HAP-1 (cell line): ENCODE results near the gene PADI1.

ENCODE experiments used
- DNase-seq, 2 experiments: peaks; one replicate each; pipeline ENCODE4 v3.0.0-alpha.2; 2016 to 2020; ENCODE audit warnings: low spot score in 2 of 2
- H3K27me3 ChIP-seq: fragments of 250-450 bp; sonication (Bioruptor Pico); 2 replicates; pipeline ENCODE4 v1.5.1; 2020; ENCODE audit warnings: low read depth, mild to moderate bottlenecking, moderate library complexity
- H3K36me3 ChIP-seq: fragments of 250-450 bp; sonication (Bioruptor Pico); replicated peaks from 2 replicates; pipeline ENCODE4 v1.5.1; 2020; ENCODE audit warnings: mild to moderate bottlenecking
- H3K4me1 ChIP-seq: fragments of 250-450 bp; sonication (Bioruptor Pico); 2 replicates; pipeline ENCODE4 v1.5.1; 2020; ENCODE audit warnings: mild to moderate bottlenecking
- H3K4me3 ChIP-seq: fragments of 250-450 bp; sonication (Bioruptor Pico); 2 replicates; pipeline ENCODE4 v1.5.1; 2020; ENCODE audit warnings: mild to moderate bottlenecking, moderate library complexity
- H3K9me3 ChIP-seq: fragments of 250-450 bp; sonication (Bioruptor Pico); 2 replicates; pipeline ENCODE4 v1.5.1; 2020; ENCODE audit warnings: mild to moderate bottlenecking, moderate library complexity
- in situ Hi-C: fragments of 300-500 bp; cut with MboI; formaldehyde crosslinking; loops from 3 replicates; pipeline ENCODE4 v1.14.3; 2020; ENCODE audit warnings: low sequenced_read_pairs, inconsistent platforms, mixed read lengths

Gene PADI1

DNA sequence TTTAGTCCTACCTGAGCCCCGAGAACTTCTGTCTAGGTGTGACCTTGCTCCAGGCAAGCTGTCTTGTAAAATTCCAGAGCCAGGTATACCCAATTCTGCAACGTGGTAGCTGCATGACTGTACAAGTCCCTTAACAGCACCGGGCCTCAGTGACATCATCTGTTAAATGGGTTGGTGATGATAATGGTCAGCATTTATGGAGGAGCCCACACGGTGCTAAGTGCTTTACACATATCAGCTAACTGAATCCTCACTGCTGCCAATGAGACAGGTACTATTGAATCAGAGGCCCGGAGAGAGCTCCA, 37.2 kb upstream of the PADI1 start:
- in situ Hi-C loops = no loop called here
- Histone ChIP-seq H3K27me3 (no peaks in the 10 kb centered on the region), H3K36me3 (no peaks in the 10 kb centered on the region), H3K4me1 (no peaks in the 10 kb centered on the region), H3K9me3 (no peaks in the 10 kb centered on the region), H3K4me3 (no peak overlapping the region)
- DNase-seq = no peak

DNA sequence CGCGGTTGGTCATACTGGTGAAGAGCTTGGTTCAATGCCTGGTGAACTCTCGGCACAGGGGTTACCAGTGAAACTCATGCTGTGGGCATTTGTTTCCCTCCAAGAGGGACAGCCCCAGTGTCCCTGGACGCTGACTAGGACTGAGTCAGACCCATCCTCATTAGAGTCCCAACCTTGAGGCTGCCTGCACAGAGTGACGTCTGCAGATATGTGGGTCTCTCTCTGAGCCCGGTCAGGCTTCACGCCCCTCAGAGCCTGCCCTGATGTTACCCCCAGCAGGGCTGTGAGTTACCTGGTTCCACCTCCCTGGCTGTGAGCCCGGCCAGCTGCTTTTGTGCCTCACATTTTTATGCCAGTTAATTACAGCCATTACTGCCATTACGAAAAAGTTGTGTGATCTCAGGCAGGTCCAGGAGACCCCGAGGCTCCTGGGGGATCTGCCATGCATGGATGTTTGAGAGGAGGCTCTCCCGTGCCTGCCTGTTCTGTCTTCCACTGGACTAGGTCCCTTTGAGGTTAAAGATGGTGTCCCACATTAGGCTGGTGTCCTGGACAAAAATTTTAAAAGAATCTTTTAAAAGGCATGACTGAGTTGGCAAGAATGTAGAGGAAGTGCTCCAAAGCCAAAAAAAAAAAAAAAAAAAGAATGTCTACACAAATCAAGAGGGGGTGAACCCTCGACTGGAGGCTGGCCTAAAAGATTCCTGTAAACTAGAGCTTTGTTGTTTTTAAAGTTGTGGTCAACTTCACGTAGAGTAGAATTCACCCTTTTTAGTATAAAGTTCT, 36.6 kb upstream of the PADI1 start:
- H3K9me3 ChIP-seq = no peaks in the 10 kb centered on the region
- no peak for DNase-seq

DNA sequence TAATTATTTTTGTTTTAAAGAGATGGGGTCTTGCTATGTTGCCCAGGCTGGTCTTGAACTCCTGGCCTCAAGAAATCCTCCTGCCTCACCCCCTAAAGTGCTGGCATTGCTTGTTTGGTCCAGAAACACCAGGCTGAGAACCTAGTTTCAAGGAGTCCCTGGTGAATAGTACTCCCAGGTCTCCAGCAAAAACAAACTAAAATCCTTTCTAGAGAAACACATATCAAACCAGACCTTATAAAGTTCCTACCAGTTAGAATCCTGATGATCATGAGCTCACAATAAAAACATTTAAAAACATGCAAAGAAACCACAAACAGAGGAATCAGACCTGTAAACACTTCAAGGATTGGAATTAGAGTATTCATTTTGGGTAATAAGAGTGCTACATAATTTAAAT, 34.4 kb upstream of the PADI1 start:
- no peak for DNase-seq
- Histone ChIP-seq H3K36me3 (no peaks in the 10 kb centered on the region), H3K4me3 (no peak overlapping the region), H3K4me1 (no peaks in the 10 kb centered on the region), H3K27me3 (no peaks in the 10 kb centered on the region), H3K9me3 (no peaks in the 10 kb centered on the region; the same call in 1 of the 2 replicates)
- in situ Hi-C loops = no loop called here

More for the DNA sequence above, 36.6 kb upstream of the PADI1 start:
- in situ Hi-C loops = no loop called here
- Histone ChIP-seq H3K27me3 (no peaks in the 10 kb centered on the region), H3K36me3 (no peaks in the 10 kb centered on the region), H3K4me3 (no peak overlapping the region), H3K4me1 (no peaks in the 10 kb centered on the region)

DNA sequence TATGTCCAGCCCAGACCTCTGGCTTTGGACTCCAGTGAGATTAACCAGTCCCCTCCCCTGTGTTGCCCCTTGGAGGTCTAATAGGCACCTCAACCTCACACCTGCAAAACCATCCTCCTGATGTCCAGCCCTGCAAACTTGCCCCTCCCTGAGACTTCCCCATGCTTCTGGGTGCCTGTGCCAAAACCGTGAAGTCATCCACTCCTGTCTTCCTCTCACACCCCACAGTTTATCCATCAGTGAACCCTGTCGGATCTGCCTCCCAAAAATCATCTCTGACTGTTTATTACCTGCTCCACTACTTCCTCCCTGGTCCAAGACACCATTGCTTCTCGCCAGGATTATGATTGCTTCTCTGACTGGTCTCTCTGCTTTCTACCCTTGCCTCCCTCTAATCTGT, 31.7 kb upstream of the PADI1 start:
- no peak overlapping the region for H3K4me3 ChIP-seq
- H3K36me3 ChIP-seq = no peaks in the 10 kb centered on the region
- no peaks in the 10 kb centered on the region; the same call in 1 of the 2 replicates for H3K9me3 ChIP-seq
- in situ Hi-C loops = no loop called here
- H3K27me3 ChIP-seq = no peaks in the 10 kb centered on the region
- no peak for DNase-seq
- H3K4me1 ChIP-seq = no peaks in the 10 kb centered on the region

DNA sequence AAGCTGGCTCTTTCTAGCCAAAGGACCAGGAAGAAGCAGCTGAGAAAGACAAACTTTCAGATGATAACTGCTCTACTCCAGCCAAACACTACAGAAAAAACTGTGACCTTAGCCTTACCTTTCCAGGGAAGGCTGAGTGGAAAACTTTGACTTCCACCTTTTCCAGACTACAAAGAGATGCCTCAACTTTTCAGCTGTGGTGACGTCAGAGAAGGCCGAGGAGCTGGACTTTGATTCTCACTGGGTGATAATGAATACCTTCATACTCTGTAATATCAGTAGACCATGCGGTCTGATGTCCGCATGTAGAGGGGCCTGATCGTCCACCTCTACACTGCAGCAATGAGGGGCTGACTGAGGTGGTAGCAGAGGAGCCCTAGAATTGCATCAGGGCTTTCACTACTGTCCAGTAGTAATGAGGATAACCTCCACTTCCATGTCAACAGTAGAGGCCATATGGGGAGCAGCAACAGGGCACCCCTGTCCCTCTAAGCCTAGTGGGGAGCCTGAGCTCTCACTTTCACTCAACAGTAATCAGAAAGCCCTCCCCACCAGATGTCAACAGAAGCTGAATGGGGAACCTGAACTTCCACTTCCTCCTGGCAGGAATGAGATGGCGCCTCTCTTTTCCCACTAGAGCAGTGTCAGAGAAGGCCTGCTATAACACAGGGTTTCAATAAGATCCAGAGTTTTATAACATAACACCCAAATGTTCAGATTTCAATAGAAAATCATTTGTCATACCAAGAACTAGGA, 28.4 kb upstream of the PADI1 start:
- in situ Hi-C loops = no loop called here
- no peak overlapping the region for H3K4me3 ChIP-seq
- no peak for DNase-seq

DNA sequence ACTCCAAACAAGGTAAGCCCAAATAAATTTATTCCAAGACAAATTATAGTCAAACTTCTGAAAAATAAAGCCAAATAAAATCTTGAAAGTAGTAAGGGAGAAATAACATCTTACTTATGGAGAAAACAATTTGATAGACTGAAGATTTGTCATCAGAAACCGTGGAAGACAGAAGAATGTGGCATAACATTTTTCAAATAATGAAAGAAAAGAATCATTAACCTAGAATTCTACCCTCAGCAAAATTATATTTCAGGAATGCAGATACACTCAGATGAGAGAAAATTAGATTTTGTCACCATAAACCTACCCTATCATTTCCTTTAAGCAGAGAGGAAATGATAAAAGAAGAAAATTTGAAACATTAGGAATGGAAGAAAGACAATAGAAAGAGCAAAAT, 27.3 kb upstream of the PADI1 start:
- H3K36me3 ChIP-seq = no peaks in the 10 kb centered on the region
- H3K4me1 ChIP-seq = no peaks in the 10 kb centered on the region
- in situ Hi-C loops = no loop called here
- no peak overlapping the region for H3K4me3 ChIP-seq
- peaks cover 18% of the 10 kb centered on the region for H3K27me3 ChIP-seq
- DNase-seq = no peak
- no peaks in the 10 kb centered on the region; the same call in 1 of the 2 replicates for H3K9me3 ChIP-seq

More for the DNA sequence above, 28.4 kb upstream of the PADI1 start:
- H3K4me1 ChIP-seq = no peaks in the 10 kb centered on the region
- no peaks in the 10 kb centered on the region for H3K36me3 ChIP-seq
- H3K9me3 ChIP-seq = no peaks in the 10 kb centered on the region; the same call in 1 of the 2 replicates
- H3K27me3 ChIP-seq = peaks cover 18% of the 10 kb centered on the region

DNA sequence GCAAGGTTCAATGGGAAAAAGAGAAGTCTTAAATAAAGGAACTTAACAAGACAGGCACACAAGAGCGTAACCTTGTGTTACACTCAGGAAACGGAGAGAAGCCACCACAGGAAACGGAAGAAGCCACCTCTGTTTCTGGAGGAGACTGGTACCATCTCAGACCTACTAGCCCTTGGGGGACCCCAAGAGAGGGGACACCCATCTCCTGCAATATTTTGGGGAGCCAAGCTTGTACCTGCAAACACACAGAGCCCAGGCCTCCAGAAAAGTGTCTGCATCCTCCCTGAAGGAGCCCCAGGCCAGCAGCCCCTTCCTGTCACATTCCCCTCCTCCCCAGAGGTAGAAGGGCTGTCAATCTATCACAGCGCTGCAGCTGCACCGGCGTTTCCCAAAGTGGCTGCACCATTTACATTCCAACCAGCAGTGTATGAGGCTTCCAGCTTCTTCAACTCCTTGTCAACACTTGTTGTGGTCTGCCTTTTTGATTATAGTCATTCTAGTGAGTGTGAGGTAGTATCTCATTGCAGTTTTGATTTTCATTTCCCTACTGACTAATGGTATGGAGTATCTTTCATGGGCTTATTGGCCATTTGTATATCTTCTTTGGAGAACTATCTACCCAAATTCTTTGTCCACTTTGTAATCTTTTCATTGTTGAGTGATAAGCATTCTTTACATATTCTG, 23.0 kb upstream of the PADI1 start:
- H3K9me3 ChIP-seq = no peaks in the 10 kb centered on the region
- no peaks in the 10 kb centered on the region for H3K4me1 ChIP-seq
- DNase-seq = no peak
- no peaks in the 10 kb centered on the region for H3K36me3 ChIP-seq
- no peak overlapping the region for H3K4me3 ChIP-seq
- peaks cover 18% of the 10 kb centered on the region for H3K27me3 ChIP-seq
- in situ Hi-C loops = no loop called here

DNA sequence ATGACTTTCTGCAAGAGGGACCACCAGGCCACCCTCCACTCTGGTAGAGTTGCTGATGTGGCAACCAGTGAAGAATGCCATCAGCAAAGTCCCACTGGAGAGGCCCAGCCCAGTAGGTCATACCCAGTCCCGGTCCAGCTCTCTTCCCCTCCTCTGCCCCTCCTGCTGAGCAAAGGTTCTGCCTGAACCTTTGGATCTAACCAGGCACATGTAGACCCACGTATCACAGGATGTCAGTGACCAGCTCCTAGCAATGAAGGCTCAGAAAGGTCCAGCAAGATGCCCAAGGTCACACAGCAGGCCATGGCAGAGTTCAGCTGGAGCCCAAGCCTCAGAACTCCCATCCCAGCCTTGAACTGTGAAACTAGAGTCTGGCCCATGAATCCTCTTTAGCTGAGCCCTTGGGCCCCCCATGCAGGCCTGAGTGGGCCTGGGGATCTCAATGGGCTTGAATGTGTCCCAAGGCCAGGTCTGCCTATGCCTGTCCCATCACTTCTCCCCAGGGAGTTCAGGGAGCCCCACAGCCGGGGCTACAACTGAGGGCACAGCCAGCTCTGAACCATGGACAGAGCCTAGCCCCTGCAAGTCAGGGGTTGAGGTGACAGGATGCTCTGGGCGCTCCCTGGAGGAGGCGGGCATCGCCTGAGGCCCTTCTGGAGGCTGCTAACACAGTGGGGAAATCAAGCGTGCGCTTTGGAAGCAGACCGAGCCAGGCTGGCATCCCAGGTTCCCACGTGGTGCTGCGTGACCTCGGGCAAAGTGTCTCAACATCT, 21.4 kb upstream of the PADI1 start:
- H3K9me3 ChIP-seq = no peaks in the 10 kb centered on the region
- peaks cover 18% of the 10 kb centered on the region for H3K27me3 ChIP-seq
- in situ Hi-C loops = no loop called here
- H3K4me1 ChIP-seq = no peaks in the 10 kb centered on the region
- no peak for DNase-seq
- H3K36me3 ChIP-seq = no peaks in the 10 kb centered on the region
- H3K4me3 ChIP-seq = no peak overlapping the region

DNA sequence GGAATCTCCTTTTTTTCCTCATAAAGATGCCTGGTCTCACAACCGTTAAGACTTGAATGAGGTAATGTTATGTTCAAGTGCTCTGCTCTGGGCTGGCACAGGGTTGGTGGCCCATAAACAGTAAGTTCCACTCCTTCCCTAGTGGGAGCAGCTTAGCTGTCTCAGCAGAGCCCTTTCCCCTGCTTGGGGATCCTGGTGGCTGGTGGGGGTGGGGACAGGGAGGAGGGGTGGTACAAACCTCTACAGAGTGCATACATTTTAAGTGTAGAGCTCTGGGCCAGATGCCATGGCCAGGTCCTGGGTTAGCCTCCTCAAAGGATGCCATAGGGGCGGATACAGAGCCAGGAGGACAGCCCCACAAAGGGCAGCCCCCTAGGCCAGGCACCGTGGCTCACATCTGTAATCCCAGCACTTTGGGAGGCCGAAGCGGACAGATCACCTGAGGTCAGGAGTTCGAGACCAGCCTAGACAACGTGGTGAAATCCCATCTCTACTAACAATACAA, 20.7 kb upstream of the PADI1 start:
- Histone ChIP-seq H3K4me1 (no peaks in the 10 kb centered on the region), H3K4me3 (no peak overlapping the region), H3K27me3 (peaks cover 12% of the 10 kb centered on the region), H3K36me3 (no peaks in the 10 kb centered on the region), H3K9me3 (no peaks in the 10 kb centered on the region)
- in situ Hi-C loops = no loop called here
- DNase-seq = no peak

DNA sequence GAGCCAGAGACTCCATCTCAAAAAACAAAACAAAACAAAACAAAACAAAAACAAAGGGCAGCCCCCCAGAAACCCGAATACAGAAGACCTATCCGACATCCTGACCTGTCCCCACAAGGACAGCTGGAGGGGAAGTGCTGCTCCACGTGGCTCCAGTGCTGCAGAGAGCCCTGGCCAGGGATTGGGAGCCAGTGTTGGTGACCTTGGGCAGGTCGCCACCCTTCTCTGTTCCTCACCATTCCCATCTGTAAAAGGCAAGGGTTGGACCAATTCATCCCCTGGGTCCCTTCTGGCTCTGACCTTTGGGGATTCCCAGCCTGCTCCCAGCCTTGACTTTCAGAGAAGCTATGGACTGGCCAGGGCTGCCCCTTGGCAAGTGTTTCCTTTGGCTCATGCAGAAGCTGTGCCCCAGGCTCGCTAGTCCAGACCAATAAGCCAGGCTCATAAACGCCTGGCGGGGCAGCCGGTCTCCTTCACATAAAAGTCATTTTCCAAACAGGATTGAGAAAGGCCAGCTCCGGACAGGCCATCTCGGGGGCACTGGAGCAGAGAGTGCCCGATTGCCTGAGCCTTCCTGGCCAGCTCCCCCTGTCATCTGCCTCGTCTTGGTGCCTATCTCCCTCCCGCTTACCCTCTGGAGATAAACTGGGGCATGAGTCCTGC, 20.0 kb upstream of the PADI1 start:
- no peak overlapping the region for H3K4me3 ChIP-seq
- peaks cover 7% of the 10 kb centered on the region; the same call in 1 of the 2 replicates for H3K27me3 ChIP-seq
- DNase-seq = no peak
- H3K36me3 ChIP-seq = no peaks in the 10 kb centered on the region
- no peaks in the 10 kb centered on the region for H3K9me3 ChIP-seq
- H3K4me1 ChIP-seq = no peaks in the 10 kb centered on the region
- in situ Hi-C loops = no loop called here

DNA sequence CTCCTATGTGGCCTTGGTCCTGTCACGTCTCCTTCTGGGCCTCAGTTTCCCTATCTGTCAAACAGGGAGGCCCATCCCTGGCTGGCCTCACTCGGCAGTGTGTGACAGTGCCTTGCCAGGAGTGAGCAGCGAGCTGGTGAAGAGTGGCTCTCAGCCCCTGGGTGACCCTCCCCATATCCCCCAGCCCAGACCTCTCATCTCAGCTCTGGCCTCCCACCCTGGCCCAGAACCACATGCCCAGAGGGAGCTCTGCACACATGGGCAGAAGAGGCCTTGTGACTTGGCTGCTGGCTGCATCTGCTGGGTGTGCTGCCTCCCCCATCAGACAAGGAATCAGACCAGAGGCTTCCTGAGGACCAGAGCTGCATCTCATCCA, 19.5 kb upstream of the PADI1 start:
- peaks cover 4% of the 10 kb centered on the region; the same call in 1 of the 2 replicates for H3K27me3 ChIP-seq
- in situ Hi-C loops = no loop called here
- no peak overlapping the region for H3K4me3 ChIP-seq
- H3K36me3 ChIP-seq = no peaks in the 10 kb centered on the region
- H3K4me1 ChIP-seq = no peaks in the 10 kb centered on the region
- no peaks in the 10 kb centered on the region for H3K9me3 ChIP-seq
- no peak for DNase-seq

DNA sequence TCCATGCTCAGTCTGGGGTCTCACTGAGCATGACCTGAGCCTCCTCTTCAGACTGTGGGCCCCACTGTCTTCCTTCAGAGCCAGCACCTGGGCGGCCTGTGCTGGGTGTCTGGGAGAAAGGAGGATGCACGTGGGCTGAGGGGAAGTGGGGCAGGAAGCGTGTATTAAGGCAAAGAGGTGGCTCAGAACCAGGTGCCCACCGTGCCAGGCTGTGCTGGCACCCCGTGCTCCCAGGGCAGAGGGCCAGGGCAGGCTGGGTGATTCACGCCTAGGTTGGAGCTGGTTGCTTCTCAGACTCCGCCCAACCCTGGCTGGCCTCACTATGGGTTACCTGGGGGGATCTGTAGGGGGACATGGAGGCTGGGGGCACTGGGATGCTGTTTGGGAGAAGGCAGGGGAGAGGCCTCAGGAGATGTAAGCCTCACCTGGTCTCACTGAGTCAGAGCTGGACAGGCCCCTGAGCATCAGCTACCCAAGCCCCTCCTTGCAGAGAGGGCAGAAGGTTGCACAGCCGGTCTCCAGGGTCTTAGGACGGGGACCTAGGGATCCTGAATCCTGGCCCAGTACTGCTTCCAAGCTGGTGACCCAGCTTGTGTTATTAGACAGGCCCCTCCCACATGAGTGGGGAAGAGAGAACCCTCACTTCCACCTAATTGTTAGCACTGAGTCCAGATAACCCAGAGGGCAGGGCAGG, 18.6 kb upstream of the PADI1 start:
- H3K9me3 ChIP-seq = no peaks in the 10 kb centered on the region
- H3K36me3 ChIP-seq = no peaks in the 10 kb centered on the region
- no peaks in the 10 kb centered on the region for H3K27me3 ChIP-seq
- in situ Hi-C loops = no loop called here
- no peaks in the 10 kb centered on the region for H3K4me1 ChIP-seq
- H3K4me3 ChIP-seq = no peak overlapping the region
- DNase-seq = no peak
